ENCODE measurements around the gene GPC6. TPM values are rescaled to one million over a fixed set of nuclear protein-coding genes. Genes with fewer than 3 reads are reported as not detected.

GPC6 gene
- total RNA-seq, 2 donors from 2014 or later = not detected

GRCh38 chr13:94033830-94034642 lies 807.4 kb downstream of the GPC6 start:
- H3K4me1 Mint-ChIP-seq = no peaks in the 10 kb centered on the region
- peaks cover 5% of the 10 kb centered on the region for H3K9me3 Mint-ChIP-seq
- H3K36me3 Mint-ChIP-seq (ENCODE audit: low read depth) = no peaks in the 10 kb centered on the region
- peaks cover 12% of the 10 kb centered on the region for H3K27me3 Mint-ChIP-seq
- no peak overlapping the region for H3K4me3 Mint-ChIP-seq
- H3K27ac Mint-ChIP-seq = no peak overlapping the region
- ATAC-seq (replicated peaks) = no peak

- Mint-ChIP-seq H3K4me3 (no peak overlapping the region), H3K9me3 (no peaks in the 10 kb centered on the region), H3K36me3 (ENCODE audit: low read depth) (no peaks in the 10 kb centered on the region), H3K27me3 (peaks cover 23% of the 10 kb centered on the region), H3K4me1 (no peaks in the 10 kb centered on the region), H3K27ac (no peak overlapping the region)
- ATAC-seq (replicated peaks) = no peak
These were observed 823.4 kb downstream of the GPC6 start for GRCh38 chr13:94050039-94050438.

- no peak overlapping the region for H3K4me3 Mint-ChIP-seq
- H3K9me3 Mint-ChIP-seq = no peaks in the 10 kb centered on the region
- no peak overlapping the region for H3K27ac Mint-ChIP-seq
- ATAC-seq (replicated peaks) = no peak
- no peaks in the 10 kb centered on the region for H3K4me1 Mint-ChIP-seq
- H3K36me3 Mint-ChIP-seq (ENCODE audit: low read depth) = no peaks in the 10 kb centered on the region
- peaks cover 24% of the 10 kb centered on the region for H3K27me3 Mint-ChIP-seq
These were observed 824.1 kb downstream of the GPC6 start for GRCh38 chr13:94050686-94051085.

GRCh38 chr13:94053986-94054593 lies 827.5 kb downstream of the GPC6 start:
- no peak for ATAC-seq (replicated peaks)
- Mint-ChIP-seq H3K9me3 (no peaks in the 10 kb centered on the region), H3K27me3 (peaks cover 20% of the 10 kb centered on the region), H3K4me1 (no peaks in the 10 kb centered on the region), H3K4me3 (no peak overlapping the region), H3K36me3 (ENCODE audit: low read depth) (no peaks in the 10 kb centered on the region), H3K27ac (no peak overlapping the region)

- no peaks in the 10 kb centered on the region for H3K36me3 Mint-ChIP-seq (ENCODE audit: low read depth)
- no peaks in the 10 kb centered on the region for H3K9me3 Mint-ChIP-seq
- H3K27ac Mint-ChIP-seq = no peak overlapping the region
- no peak overlapping the region for H3K4me3 Mint-ChIP-seq
- no peak for ATAC-seq (replicated peaks)
- peaks cover 20% of the 10 kb centered on the region for H3K27me3 Mint-ChIP-seq
- no peaks in the 10 kb centered on the region for H3K4me1 Mint-ChIP-seq
These were observed 829.9 kb downstream of the GPC6 start for GRCh38 chr13:94056362-94056990.

- Mint-ChIP-seq H3K27me3 (peaks cover 15% of the 10 kb centered on the region), H3K9me3 (no peaks in the 10 kb centered on the region), H3K27ac (no peak overlapping the region), H3K4me3 (no peak overlapping the region), H3K36me3 (ENCODE audit: low read depth) (no peaks in the 10 kb centered on the region), H3K4me1 (no peaks in the 10 kb centered on the region)
- no peak for ATAC-seq (replicated peaks)
These were observed 831.1 kb downstream of the GPC6 start for GRCh38 chr13:94057618-94058186.

- peaks cover 14% of the 10 kb centered on the region for H3K27me3 Mint-ChIP-seq
- H3K4me1 Mint-ChIP-seq = no peaks in the 10 kb centered on the region
- no peak overlapping the region for H3K27ac Mint-ChIP-seq
- H3K36me3 Mint-ChIP-seq (ENCODE audit: low read depth) = no peaks in the 10 kb centered on the region
- H3K9me3 Mint-ChIP-seq = no peaks in the 10 kb centered on the region
- H3K4me3 Mint-ChIP-seq = no peak overlapping the region
- no peak for ATAC-seq (replicated peaks)
These were observed 832.3 kb downstream of the GPC6 start for GRCh38 chr13:94058821-94059360.

- ATAC-seq (replicated peaks) = no peak
- Mint-ChIP-seq H3K9me3 (no peaks in the 10 kb centered on the region), H3K27me3 (peaks cover 6% of the 10 kb centered on the region), H3K4me3 (no peak overlapping the region), H3K27ac (no peak overlapping the region), H3K36me3 (ENCODE audit: low read depth) (no peaks in the 10 kb centered on the region), H3K4me1 (no peaks in the 10 kb centered on the region)
These were observed 834.7 kb downstream of the GPC6 start for GRCh38 chr13:94061301-94061700.

GRCh38 chr13:94063096-94063495 lies 836.5 kb downstream of the GPC6 start:
- no peak for ATAC-seq (replicated peaks)
- H3K4me1 Mint-ChIP-seq = no peaks in the 10 kb centered on the region
- no peak overlapping the region for H3K4me3 Mint-ChIP-seq
- no peak overlapping the region for H3K27ac Mint-ChIP-seq
- H3K27me3 Mint-ChIP-seq = peaks cover 3% of the 10 kb centered on the region
- no peaks in the 10 kb centered on the region for H3K9me3 Mint-ChIP-seq
- H3K36me3 Mint-ChIP-seq (ENCODE audit: low read depth) = no peaks in the 10 kb centered on the region

- Mint-ChIP-seq H3K36me3 (ENCODE audit: low read depth) (no peaks in the 10 kb centered on the region), H3K9me3 (no peaks in the 10 kb centered on the region), H3K27me3 (peaks cover 3% of the 10 kb centered on the region), H3K4me3 (no peak overlapping the region), H3K4me1 (no peaks in the 10 kb centered on the region), H3K27ac (no peak overlapping the region)
- ATAC-seq (replicated peaks) = no peak
These were observed 837.2 kb downstream of the GPC6 start for GRCh38 chr13:94063848-94064247.

- H3K36me3 Mint-ChIP-seq (ENCODE audit: low read depth) = no peaks in the 10 kb centered on the region
- ATAC-seq (replicated peaks) = no peak
- no peak overlapping the region for H3K27ac Mint-ChIP-seq
- peaks cover 3% of the 10 kb centered on the region for H3K27me3 Mint-ChIP-seq
- no peaks in the 10 kb centered on the region for H3K9me3 Mint-ChIP-seq
- no peaks in the 10 kb centered on the region for H3K4me1 Mint-ChIP-seq
- H3K4me3 Mint-ChIP-seq = no peak overlapping the region
These were observed 839.1 kb downstream of the GPC6 start for GRCh38 chr13:94065741-94066140.

- Mint-ChIP-seq H3K27ac (no peak overlapping the region), H3K4me1 (no peaks in the 10 kb centered on the region), H3K9me3 (peaks cover 5% of the 10 kb centered on the region), H3K4me3 (no peak overlapping the region), H3K36me3 (ENCODE audit: low read depth) (no peaks in the 10 kb centered on the region), H3K27me3 (peaks cover 11% of the 10 kb centered on the region)
- ATAC-seq (replicated peaks) = no peak
These were observed 846.6 kb downstream of the GPC6 start for GRCh38 chr13:94073007-94073744.

- H3K4me1 Mint-ChIP-seq = no peaks in the 10 kb centered on the region
These were observed 853.3 kb downstream of the GPC6 start for GRCh38 chr13:94079876-94080275.

GRCh38 chr13:94080527-94080926 lies 853.9 kb downstream of the GPC6 start:
- no peaks in the 10 kb centered on the region for H3K36me3 Mint-ChIP-seq (ENCODE audit: low read depth)
- peaks cover 33% of the 10 kb centered on the region for H3K27me3 Mint-ChIP-seq
- no peak for ATAC-seq (replicated peaks)
- H3K4me1 Mint-ChIP-seq = no peaks in the 10 kb centered on the region
- peaks cover 6% of the 10 kb centered on the region for H3K9me3 Mint-ChIP-seq
- H3K4me3 Mint-ChIP-seq = no peak overlapping the region
- H3K27ac Mint-ChIP-seq = no peak overlapping the region

More at GRCh38 chr13:94079876-94080275, 853.3 kb downstream of the GPC6 start:
- no peak for ATAC-seq (replicated peaks)
- Mint-ChIP-seq H3K9me3 (peaks cover 6% of the 10 kb centered on the region), H3K27me3 (peaks cover 33% of the 10 kb centered on the region), H3K36me3 (ENCODE audit: low read depth) (no peaks in the 10 kb centered on the region), H3K4me3 (no peak overlapping the region), H3K27ac (no peak overlapping the region)

All from activated T-helper 17 cell treated with anti-CD3 and anti-CD28 coated beads, Interleukin-2, amount 50 U/mL, for 72 hours (primary cell).